ENCODE results near the gene CBFA2T2. TPM values are rescaled to one million over a fixed set of nuclear protein-coding genes. Genes with fewer than 3 reads are reported as not detected.
A peak's percentile ranks its signal among the peaks of the same experiment; 100 is the strongest.

The CBFA2T2 gene
- total and polyA plus RNA-seq, 10 of the 15 experiments (the other 5 are each of a cell fraction or from before 2014, with no cell fraction given), result 0.61 to 8.6 (median 5.5) TPM

GRCh38 chr20:33554914-33555420, 65.1 kb downstream of the CBFA2T2 start (continued):
- no peak for TF ChIP-seq EZH2 (IDR thresholded peaks at IDR 0.05; ENCODE audit: borderline replicate concordance, control insufficient read depth, low read depth, low read length)
- TF ChIP-seq ZNF384 (IDR thresholded peaks at IDR 0.05; ENCODE audit: borderline replicate concordance, low read depth, low read length), result peak; percentile 96
- TF ChIP-seq POLR2AphosphoS5 (IDR thresholded peaks at IDR 0.05; ENCODE audit: low read length), result peak; percentile 86
- no peak for TF ChIP-seq CTCF (IDR thresholded peaks at IDR 0.05 in 2 of 3, conservative IDR thresholded peaks at IDR 0.05 in 1 of 3; ENCODE audit: control insufficient read depth in 2 of 3, extremely low read depth in 1 of 3, insufficient read depth in 1 of 3, low read depth in 3 of 3, low read length in 3 of 3)
- TF ChIP-seq SMARCA5 (IDR thresholded peaks at IDR 0.05), result no peak
- no peak for TF ChIP-seq MTA2 (IDR thresholded peaks at IDR 0.05; ENCODE audit: low read depth)
- TF ChIP-seq SPI1 (IDR thresholded peaks at IDR 0.05; ENCODE audit: borderline replicate concordance, insufficient read depth, low read depth, low read length), result no peak
- TF ChIP-seq E2F4 (IDR thresholded peaks at IDR 0.05; ENCODE audit: low read depth, low read length), result no peak
- TF ChIP-seq NFYA (IDR thresholded peaks at IDR 0.05; ENCODE audit: borderline replicate concordance, low read depth, low read length), result no peak
- no peak for TF ChIP-seq HDAC2 (IDR thresholded peaks at IDR 0.05)
- no peak for TF ChIP-seq ESRRA (IDR thresholded peaks at IDR 0.05; ENCODE audit: low read length)
- no peak for TF ChIP-seq CBX3 (IDR thresholded peaks at IDR 0.05; ENCODE audit: borderline replicate concordance, low read depth)
- TF ChIP-seq CREM (IDR thresholded peaks at IDR 0.05; ENCODE audit: low read depth), result peak; percentile 10; the same call in 1 of the 2 replicates
- TF ChIP-seq FOXM1 (IDR thresholded peaks at IDR 0.05; ENCODE audit: low read depth, low read length), result 0 out of 2 replicates have a peak, but pooled peaks have one; percentile 26
- TF ChIP-seq ZBTB33 (IDR thresholded peaks at IDR 0.05), result no peak
- TF ChIP-seq NRF1 (conservative IDR thresholded peaks at IDR 0.05; ENCODE audit: low read depth, low read length), result no peak
- no peak for TF ChIP-seq GATAD2B (conservative IDR thresholded peaks at IDR 0.05; ENCODE audit: low read depth)
- TF ChIP-seq SMAD1 (IDR thresholded peaks at IDR 0.05; ENCODE audit: low read depth, partially characterized antibody), result no peak
- no peak for TF ChIP-seq ASH2L (IDR thresholded peaks at IDR 0.05; ENCODE audit: borderline replicate concordance, low read depth)
- TF ChIP-seq ZNF274 (IDR thresholded peaks at IDR 0.05; ENCODE audit: insufficient read depth, insufficient read length), result no peak
- TF ChIP-seq KLF5 (IDR thresholded peaks at IDR 0.05; ENCODE audit: partially characterized antibody), result no peak
- no peak for TF ChIP-seq HDAC6 (IDR thresholded peaks at IDR 0.05; ENCODE audit: unreplicated experiment)
- no peak for TF ChIP-seq KDM1A (IDR thresholded peaks at IDR 0.05; ENCODE audit: borderline replicate concordance)
- no peak for TF ChIP-seq SMC3 (IDR thresholded peaks at IDR 0.05; ENCODE audit: borderline replicate concordance, low read length)
- no peak for TF ChIP-seq NBN (IDR thresholded peaks at IDR 0.05)
- no peak for TF ChIP-seq MEF2A (IDR thresholded peaks at IDR 0.05; ENCODE audit: insufficient read depth, low read depth, low read length)
- TF ChIP-seq MLLT1 (IDR thresholded peaks at IDR 0.05), result no peak
- no peak for TF ChIP-seq LARP7 (IDR thresholded peaks at IDR 0.05)
